Suppressor macrophage treated with lipopolysaccharide for 1 hour (primary cell): ENCODE results near the gene NOG.

ENCODE experiments used
- DNase-seq, 3 donors: peaks; one replicate each; pipeline ENCODE4 v3.0.0-alpha.2; 2020 to 2022

The NOG gene

DNA sequence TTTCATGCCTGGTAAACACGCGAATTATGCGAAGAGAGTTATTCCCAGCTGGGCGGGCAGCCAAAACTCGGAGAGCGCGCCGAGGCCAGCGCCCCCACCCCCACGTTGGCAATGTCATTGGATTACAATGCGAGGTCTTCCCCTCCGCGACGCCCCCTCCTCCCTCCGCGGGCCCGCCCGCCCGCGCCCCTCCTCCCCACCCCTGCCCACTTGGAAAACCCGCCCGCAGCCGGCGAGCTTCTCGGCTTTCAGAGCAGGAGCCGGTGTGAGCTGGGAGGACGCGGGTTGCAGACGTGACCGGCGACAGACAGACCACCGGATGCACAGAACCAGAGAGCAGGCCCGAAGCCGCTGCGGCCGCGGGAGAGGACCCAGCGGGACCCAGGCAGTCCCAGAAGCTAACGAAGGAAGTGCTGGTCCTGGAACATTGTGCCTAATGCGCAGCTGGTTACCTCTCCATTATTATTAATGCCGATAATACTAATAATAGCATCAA lies 4.0 kb downstream of the NOG start:
- peak in 1 of 3 donors; percentile 22 for DNase-seq

DNA sequence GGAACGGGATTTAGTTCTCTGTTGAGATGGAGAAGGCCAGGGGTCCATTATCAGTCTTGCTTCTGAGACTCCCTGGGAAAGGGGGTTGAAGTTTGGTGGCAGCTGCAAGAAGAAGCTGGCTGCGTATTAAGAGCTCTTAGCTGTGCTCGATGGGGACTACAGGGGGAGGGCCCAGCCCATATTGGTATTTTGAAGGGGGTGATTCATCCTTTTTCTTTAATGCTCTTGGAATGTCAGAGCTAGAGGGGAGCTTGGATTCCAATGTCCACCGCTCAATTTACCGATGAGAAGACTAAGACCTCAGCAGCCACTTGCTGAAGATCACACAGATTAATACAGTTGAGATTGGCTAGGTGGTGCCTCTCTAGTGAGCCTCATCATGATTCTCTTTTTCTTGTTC lies 5.0 kb downstream of the NOG start:
- DNase-seq: no peak

DNA sequence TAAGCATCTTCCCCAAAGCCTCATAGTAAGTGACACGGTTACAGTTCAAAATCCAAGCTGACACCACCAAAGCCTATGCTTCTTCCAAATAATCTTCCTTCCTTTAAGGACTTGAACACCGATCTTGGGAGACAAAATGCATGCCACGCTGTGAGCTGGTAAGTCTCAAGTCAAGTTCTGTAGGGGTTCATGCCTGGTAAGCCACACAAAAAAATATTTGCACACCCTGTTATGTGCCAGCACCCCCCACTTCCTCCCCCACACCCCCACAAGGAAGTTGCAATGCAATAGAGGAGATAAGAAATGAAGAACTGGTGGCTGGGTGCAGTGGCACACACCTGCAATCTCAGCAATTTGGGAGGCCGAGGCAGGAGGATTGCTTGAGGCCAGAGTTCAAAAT lies 5.6 kb downstream of the NOG start:
- DNase-seq: no peak

DNA sequence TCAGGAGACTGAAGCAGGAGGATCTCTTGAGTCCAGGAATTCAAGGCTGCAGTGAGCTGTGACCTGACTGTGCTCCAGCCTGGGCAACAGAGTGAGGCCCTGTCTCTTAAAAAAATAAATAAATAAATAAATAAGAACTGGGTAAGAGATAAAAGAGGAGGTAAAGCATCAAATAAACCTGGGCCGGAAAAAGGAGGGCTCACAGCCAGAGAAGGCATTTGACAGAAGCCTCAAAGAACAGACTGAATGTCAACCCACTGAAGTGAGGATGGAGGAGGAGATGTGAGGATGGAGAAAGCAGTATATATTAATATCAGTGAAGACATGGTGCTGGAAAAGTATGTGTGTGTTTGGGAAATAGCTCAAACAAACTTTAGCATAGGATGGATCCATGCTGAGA lies 6.1 kb downstream of the NOG start:
- DNase-seq: no peak

DNA sequence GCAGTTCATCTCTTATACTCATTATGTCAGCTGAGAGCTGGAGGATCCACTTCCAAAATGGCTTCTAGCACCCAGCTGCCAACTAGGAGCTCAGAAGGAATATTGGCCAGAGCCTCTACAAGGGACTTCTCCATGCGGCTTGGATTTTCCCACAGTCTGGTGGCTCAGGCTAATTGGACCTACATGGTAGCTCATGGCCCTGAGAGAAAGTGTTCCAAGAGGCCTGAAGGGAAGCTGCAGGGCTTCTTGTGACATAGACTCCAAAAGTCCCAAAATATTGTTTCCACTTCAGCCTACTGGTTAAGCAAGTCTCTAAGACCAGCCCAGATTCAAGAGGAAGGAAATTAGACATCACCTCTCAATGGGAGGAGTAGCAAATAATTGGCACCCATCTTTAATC lies 6.8 kb downstream of the NOG start:
- DNase-seq: peak; percentile 48 to 63 (median 58)

DNA sequence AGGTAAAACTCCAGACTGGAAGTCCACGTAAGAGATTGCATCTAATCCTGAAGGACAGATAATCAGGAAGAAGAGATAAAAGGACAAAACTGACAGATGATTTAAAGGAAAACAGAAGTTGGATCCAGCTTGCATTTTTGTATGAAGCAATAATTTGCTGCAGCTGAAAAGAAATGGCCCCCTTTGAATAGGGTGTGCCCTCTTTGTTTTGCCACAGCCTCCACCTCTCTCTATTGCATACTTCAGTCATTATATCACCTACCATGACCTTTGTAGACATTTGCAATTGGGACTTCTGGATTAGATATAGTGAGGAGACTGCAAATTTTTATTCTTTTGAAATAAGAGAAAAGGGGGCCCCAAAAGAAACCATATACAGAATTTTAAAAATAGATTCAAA lies 8.1 kb downstream of the NOG start:
- no peak for DNase-seq

DNA sequence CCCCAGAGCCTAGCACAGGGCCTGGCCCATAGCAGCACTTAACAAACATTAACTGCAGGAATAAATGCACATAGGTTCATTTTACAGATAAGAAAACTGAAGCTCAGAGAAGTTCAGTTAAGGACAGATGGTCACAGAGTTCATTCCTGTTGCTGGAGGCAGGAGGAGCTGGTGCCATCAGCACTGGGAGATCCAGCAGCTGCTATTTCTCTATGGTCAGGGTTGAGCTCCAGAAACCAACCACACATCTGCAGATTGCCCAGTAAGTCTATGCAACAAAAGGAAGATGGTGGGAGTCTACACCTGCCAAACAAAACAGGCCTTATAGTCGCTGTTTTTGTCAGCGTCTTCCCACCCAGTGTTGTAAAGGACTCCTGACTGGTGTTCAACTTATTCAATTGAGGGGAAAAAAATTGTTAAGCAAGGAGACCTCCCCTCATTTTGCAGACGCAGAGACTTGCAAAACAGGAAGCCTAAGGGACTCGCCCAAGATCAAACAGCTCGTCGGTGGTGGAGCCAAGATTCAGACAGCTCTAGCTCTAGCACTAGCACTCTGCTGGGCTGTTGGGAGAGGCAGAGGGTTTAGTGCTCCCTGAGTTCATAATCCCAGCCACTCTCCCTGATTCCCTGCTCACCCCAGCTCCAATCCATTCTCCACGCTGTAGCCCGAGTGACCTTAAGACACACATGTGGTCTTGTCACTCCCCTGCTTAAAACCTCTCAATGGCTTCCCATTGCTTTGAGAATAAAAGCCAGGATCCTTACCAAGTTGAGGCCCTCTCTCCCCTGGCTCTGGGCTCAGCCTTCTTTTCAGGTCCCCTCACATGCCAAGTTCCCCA lies 9.0 kb downstream of the NOG start:
- no peak for DNase-seq

DNA sequence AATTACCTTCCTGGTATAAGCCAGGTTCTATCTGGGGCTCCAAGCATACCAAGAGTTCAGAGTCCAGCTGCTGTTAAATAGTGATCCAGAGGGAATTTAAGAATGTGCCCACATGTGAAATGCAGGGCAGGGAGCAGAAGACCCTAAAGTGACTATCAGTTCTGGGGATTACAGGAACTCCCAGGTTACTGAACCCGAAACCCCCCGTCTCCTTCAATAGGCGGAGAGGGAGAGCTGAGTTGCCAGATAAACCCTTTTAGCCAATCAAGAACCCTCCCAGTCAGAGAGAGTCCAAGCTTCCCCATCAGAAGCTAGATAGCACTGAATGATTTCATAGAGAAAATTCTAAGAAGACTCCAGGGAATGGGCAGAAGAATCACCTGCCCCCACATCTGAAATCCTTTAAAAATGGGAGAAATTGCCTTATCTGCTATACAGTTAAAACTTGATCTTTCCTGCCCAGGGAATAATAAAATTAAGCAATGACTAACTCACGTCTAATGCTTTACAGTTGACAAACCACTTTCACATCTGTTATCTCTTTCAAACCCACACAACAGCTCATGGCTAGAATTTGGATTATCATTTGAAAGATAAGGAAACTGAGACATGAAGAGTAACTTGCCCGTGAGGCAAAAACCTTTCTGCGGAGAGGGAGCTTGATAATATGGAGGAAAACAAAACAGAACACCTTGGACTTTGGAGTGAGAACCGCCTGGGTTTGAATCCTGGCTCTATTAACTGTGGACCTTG lies 10.2 kb downstream of the NOG start:
- DNase-seq: no peak

DNA sequence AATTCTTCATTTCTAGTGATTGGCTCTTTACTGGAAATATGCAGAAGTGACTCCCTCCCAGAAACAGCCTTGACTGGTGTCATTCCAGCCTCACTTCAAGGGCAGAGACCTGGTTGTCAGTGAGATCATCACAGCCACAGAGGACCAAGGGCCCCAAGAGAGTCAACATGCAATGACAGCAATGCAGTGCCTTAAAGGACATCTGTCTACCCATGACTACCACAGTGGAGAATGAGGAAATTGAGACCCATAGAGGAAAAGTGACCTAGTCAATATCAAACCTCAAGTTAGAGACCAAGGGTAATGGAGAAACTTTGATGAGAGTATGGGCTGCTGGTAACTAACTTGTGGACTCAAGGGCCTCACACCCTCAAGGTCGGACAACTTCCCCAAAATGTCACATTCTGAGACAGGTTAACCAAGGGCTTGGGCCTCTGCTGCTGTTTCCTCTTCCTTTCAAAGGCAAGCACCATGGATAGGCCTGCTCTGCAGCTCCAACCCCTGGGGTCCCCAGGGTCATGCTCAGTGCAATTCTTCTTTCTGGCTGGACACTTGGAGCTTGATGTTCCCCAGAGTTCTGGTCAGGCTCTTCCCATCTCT lies 11.3 kb downstream of the NOG start:
- no peak for DNase-seq

DNA sequence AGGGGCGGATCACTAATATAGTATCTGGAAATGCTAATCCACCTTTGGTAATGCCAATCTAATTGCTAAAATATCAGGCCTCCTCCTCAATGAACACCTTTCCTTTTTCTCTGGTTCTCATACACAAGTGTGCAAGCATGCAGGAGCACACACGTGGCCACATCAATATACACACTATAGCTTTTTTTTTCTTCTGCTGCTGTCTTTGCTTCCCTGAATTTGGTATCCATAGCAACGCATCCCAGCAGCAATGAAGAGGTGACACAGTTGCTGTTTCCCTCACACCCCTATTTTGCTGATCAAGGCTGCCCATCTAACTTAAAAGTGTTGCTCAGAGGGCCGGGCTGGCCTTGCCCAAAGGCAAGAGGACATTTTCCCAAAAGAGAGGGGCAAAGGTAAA lies 15.4 kb downstream of the NOG start:
- DNase-seq: no peak

DNA sequence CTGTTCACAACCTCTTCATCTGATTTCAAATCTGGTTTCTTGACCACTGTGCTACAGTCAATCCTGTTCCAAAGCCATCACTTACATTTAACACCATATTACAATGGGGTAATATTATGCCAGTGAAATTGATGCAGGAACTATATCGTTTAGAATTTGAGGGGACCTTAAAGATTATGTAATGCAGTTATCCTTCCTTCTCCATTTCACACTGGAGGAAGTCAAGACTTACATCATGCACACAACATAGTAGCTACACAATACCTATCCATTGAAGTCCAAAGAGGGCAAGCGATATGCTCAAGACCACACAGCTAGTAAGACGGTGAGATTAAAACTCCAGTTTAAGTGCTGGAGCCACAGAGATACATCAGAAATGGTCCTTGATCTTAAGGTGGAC lies 16.8 kb downstream of the NOG start:
- DNase-seq: no peak

DNA sequence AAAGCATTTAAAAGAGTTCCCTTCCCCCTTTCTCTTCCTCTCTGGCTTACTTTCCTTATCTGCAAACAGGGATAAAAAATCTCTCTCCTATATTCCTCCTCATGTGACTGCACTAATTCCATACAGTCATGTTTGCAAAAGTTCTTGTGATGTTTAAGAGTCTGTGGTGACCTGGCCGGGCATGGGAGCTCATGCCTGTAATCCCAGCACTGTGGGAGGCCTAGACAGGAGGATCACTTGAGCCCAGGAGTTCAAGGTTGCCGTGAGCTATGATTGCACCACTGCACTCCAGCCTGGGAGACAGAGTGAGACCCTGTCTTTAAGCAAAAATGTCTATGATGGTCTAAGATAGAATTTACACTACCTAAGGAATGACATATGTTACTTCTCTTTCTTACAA lies 19.6 kb downstream of the NOG start:
- no peak for DNase-seq

DNA sequence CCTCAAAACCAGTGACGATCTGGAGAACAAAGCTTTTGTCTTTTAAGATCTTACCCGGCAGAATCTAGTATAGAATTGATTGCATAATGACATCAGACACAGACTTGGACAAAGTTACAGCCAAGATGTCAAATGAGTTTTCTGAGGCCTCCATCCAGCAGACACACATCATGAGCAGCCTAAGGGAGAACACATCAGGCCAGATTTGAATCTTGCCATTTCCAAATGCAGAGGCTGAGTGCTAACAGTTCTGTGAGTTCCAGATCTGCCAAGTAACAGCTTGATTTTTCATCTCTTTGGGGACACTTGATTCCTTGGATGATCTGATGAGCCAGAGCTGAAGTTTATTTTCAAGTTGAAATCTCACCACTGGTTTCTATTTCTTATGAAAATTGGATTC lies 21.0 kb downstream of the NOG start:
- DNase-seq: no peak

DNA sequence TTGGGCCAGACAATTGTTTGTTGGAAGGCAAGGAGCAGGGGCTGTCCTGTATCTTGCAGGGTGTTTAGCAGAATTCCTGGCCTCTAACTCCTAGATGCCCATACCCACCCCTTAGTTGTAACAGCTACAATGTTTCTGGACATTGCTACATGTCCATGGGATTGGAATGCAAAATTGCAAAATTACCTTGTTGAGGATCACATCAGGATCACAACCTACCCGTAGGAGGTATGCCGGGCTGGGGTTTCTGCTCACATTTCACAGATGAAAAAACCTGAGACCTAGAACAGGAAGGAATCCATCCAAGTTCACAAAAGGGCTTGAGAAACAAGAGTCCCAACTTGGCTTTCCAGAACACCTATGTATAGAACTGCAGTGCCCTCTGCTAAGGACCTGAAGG lies 22.7 kb downstream of the NOG start:
- DNase-seq: no peak

DNA sequence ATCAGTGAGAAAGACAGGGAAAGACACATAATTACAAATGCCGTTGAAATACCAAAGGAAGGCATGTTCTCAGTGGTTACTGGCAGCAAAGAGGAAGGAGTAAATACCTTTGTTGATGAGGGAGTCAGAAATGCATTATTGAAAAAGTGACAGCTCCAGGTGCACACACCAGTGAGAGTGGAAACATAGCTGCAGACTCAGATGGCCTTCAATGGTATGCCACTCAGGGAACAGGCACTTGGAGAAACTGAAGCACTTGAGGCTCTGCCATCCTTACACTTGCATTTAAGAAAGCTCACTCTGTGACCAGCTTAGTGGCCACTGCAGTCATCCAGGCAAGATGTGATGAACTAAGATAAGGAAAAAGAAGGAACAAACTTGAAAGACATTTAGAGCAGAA lies 29.9 kb downstream of the NOG start:
- no peak for DNase-seq

DNA sequence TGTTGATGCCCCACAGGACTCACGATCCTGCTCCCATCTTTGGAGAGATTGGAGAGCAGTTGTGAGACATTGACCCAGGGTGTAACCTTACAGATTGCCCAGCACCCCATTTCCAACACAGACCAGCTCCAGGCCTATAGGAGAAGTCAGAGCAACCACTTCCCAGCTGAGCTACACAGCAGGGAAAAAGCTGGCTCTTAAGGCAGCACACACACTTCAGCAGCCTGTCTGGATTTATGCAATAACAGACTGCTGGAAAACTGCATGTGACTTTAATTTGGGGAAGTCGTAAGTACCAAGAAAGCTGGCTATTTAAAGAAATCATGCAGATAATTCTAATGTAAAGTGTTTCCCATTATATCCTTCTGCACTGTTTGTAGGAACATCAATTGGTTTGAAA lies 30.8 kb downstream of the NOG start:
- DNase-seq: peak; percentile 48 to 61 (median 58)

DNA sequence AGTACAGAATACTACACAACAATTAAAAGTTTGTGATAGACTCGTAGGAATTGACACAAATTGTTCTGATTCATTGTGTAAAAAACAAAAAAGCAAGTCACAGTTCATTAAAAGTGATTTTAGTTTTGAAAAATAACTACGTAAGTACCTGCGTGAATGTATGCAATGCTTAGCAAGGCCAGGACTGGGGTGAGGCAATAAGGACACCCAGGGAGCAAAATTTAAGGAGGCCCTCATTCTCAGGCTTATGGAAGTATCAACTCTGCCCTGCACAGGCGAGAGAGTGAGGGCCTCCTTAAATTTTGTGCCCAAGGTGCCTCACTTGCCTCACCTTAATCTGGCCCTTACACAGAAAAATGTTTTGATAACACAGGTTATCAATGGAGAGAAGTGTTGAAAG lies 31.4 kb downstream of the NOG start:
- DNase-seq: no peak

DNA sequence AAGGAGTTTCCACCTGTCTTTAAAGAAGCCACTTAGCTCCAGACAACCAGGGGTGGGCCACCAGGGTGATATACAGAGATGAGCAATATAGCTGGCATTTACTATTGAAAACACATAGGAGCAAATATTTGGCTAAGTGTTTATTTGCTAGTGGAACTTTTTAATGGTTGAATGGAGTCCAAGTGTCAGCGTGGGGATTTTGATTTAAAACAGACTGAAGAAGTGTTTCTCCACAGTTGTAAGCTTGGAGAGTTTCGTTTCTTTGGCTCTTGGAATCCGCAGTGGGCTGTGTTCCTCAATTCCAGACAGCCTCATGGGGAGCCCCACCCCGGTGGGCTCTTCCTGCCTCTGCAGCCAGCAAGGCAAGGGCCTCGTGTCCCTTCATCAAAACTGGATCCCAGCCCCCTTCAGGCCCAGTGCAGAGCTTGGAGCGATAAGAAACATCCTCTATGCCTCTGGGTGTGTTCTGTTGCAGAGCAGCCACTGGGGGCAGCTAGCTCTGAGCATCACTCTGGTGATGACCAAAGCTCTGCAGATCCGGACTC lies 36.1 kb downstream of the NOG start:
- peak in 1 of 3 donors; percentile 10 for DNase-seq

DNA sequence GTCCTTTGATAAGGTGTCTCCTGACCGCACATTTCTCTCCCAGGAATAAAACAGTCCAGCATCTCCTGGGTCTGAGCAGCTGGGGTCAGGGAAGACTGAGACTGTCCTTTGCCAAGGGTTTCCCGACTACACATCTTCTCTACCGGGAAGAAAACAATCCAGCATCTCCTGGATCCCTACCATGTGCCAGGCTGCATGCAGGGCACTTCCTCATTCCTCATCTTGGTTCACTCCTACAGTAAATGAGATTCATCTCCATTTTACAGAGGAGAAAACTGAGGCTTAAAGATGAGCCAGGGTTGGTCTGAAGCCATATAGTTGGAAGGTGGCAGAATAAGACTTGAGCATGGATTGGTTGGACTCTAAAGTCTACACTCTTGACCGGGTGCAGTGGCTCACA lies 36.7 kb downstream of the NOG start:
- no peak for DNase-seq

DNA sequence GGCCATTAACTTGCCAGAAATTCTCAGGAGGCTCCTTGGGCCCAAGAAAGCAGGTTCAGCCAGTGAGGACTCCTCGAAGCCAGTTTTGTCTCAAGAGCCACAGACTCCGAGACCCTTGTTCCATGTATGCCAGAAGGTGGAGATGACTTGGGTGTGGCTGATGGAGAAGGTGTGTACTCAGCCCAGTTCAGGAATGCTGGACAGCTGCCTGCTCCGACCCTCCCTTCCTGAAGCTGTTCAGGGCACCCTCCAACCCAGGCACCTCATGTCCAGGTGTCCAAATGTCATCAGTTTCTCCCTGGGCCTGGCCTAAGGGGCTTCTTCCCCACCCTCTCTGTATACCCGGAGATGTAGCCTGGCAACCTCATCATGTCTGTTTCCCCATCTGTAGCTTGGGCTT lies 40.2 kb downstream of the NOG start:
- no peak for DNase-seq

DNA sequence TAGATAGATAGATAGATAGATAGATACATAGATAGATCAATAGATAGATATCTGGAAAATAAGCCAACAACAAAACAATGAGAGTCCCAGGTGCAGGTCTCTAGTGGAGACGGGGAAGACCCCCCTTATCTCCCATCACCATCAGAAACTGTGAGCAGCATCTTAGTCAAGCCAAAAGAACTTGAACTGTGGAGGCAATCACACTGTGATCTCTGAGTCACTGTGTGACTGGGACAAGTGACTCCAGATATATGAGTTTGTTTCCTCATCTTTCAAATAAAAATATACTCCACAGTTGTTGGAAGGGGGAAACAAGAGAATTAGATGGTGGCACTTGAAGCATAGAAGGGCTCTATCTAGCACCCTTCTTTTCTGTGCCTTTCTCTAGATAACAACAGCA lies 42.1 kb downstream of the NOG start:
- DNase-seq: no peak

DNA sequence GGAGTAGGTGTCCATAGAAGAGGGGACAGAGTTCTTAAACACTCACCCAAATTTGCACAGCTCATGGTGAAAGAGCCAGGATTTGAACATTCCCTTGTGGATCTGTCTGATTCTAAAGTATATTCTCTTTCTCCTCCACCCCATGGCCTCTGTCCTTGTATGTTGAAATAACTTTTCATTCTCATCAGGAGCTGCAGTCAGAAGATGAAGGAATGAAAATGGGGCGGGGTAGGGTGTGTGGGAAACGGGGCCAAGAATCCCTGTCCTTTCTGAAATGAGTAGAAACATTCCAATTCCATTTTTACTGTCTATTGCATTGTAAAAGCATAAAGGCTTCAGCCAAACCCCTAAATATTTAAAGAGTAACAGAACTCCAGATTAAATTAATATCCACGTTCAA lies 42.8 kb downstream of the NOG start:
- DNase-seq: no peak

DNA sequence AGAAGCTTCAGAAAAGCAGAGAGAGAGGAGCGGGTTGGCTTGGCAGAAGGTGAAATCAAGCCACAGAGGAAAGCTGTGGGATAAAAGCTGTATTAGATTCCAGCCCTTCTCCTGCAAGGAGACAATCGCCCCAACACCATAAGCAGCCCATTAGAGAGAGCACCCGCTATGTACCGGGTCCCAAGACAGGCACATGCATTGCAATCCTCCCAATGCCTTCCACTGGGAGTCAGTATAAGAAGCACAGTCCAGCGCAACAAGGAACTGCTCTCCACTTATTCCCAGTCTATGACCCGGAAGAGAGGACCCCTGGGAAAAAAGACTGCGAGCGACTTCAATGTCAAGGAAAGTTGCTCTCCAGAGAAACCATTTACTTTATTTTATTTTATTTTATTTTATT lies 43.8 kb downstream of the NOG start:
- no peak for DNase-seq

DNA sequence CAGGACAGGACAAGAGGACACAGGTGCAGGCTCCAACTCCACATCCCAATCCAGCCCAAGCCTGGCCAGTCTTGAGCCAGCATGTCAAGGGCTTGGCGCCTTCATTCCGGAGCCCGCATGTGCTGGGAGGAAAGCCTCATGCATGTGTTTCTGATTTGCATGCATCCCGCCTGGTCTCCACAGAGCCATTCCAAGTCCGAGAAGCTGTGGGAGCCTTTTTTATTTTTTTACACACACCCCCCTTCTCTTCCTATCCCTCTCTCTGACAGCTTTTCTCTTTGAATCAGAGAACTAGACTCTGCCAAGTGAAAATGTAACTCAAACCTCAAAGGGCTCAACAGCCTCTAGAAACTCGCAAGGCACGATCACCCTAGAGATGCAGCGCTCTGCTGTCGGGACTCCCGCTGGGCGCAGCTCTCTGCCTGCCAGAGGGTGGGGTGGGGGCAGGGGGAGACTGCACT lies 45.1 kb downstream of the NOG start:
- DNase-seq: no peak
